K562 (cell line): ENCODE measurements around the gene DNAJC18. TPM values are rescaled to one million over a fixed set of nuclear protein-coding genes. Genes with fewer than 3 reads are reported as not detected.

Experiments used
- CC2D1A ChIP-seq: fragments of 450-650 bp; IDR thresholded peaks from 2 replicates; pipeline ENCODE4 v1.6.1; 2017; ENCODE audit warnings: mild to moderate bottlenecking
- FOXA1 ChIP-seq: fragments of 450-650 bp; IDR thresholded peaks from 2 replicates; pipeline ENCODE4 v1.6.1; 2016; ENCODE audit warnings: mild to moderate bottlenecking, borderline replicate concordance
- FOXA3 ChIP-seq, 2 experiments: fragments of 450-650 bp in 1 of 2; sonication (generic) in 1 of 2; formaldehyde crosslinking; IDR thresholded peaks in 1 of 2; conservative IDR thresholded peaks in 1 of 2; 2 replicates each; pipeline versions ENCODE4 v1.4.0 to v1.8.0; 2020 to 2022; ENCODE audit warnings: mild to moderate bottlenecking in 2 of 2, missing genetic modification reagents in 1 of 2
- FOXJ2 ChIP-seq: fragments of 200-800 bp; sonication (Bioruptor generic); IDR thresholded peaks from 2 replicates; pipeline ENCODE4 v1.6.1; 2016; ENCODE audit warnings: missing genetic modification characterization, missing compliant biosample characterization
- FUS ChIP-seq: fragments of 200-400 bp; formaldehyde crosslinking; optimal IDR thresholded peaks from 2 replicates; pipeline ENCODE3; 2017; ENCODE audit warnings: low read depth, low read length
- GTF3C2 ChIP-seq: IDR thresholded peaks from 3 replicates; pipeline ENCODE4 v1.6.1; 2011; ENCODE audit warnings: borderline replicate concordance, mild to moderate bottlenecking, moderate library complexity; ENCODE audit not compliant: insufficient read length; ENCODE audit errors: extremely low read depth
- JUNB ChIP-seq: fragments of 450-650 bp; formaldehyde crosslinking; conservative IDR thresholded peaks from 2 replicates; pipeline ENCODE4 v1.4.0; 2020; ENCODE audit warnings: mild to moderate bottlenecking
- RBM17 ChIP-seq: fragments of 200-400 bp; formaldehyde crosslinking; IDR thresholded peaks from 2 replicates; pipeline ENCODE4 v1.6.1; 2017; ENCODE audit warnings: low read depth, mild to moderate bottlenecking, low read length, borderline replicate concordance
- SOX6 ChIP-seq: fragments of 450-650 bp; IDR thresholded peaks from 2 replicates; pipeline ENCODE4 v1.6.1; 2014; ENCODE audit warnings: mild to moderate bottlenecking
- SRSF9 ChIP-seq: fragments of 200-400 bp; formaldehyde crosslinking; IDR thresholded peaks from 2 replicates; pipeline ENCODE4 v1.6.1; 2017; ENCODE audit warnings: low read depth, low read length, borderline replicate concordance
- USF1 ChIP-seq: sonication (generic); formaldehyde crosslinking; IDR thresholded peaks from 2 replicates; pipeline ENCODE4 v1.9.0; 2022; ENCODE audit warnings: mild to moderate bottlenecking, missing genetic modification reagents
- ZBTB8A ChIP-seq: fragments of 450-650 bp; IDR thresholded peaks from 2 replicates; pipeline ENCODE4 v1.6.1; 2018; ENCODE audit warnings: mild to moderate bottlenecking, moderate library complexity; ENCODE audit not compliant: partially characterized antibody
- ZNF140 ChIP-seq: fragments of 250-450 bp; sonication (Bioruptor Pico); IDR thresholded peaks from 2 replicates; pipeline ENCODE4 v1.8.0; 2021; ENCODE audit warnings: moderate library complexity, mild to moderate bottlenecking, inconsistent platforms
- ZNF280A ChIP-seq: fragments of 450-650 bp; IDR thresholded peaks from 2 replicates; pipeline ENCODE4 v1.6.1; 2018; ENCODE audit warnings: mild to moderate bottlenecking, low read depth; ENCODE audit not compliant: partially characterized antibody
- polyA plus RNA-seq, 8 experiments: library from polyadenylated mRNA; depleted of rRNA in 4 of 8; stranded (reverse) in 5 of 8; unstranded in 3 of 8; fragments of >200 nt; fragmentation: Nextera tagmentation in 2 of 8; fragmentation: Illumina TruSeq in 1 of 8; extraction: Ambion mirVana in 2 of 8; extraction: Trizol in 1 of 8; gene quantifications; 2 replicates each; pipeline versions ENCODE4 v1.2.1 to v1.2.3, GENCODE V29; 2011 to 2014; ENCODE audit warnings: inconsistent platforms in 1 of 8, missing spikeins in 1 of 8
- total RNA-seq, 7 experiments: library from RNA; depleted of rRNA in 6 of 7; stranded (reverse); fragments of >200 nt in 6 of 7; fragmentation: Illumina TruSeq in 2 of 7; extraction: Trizol in 2 of 7; gene quantifications; 2 replicates each; pipeline versions ENCODE4 v1.2.1 to v1.2.3, GENCODE V29; 2011 to 2021; ENCODE audit warnings: low replicate concordance in 1 of 7
- TF ChIP-seq, protein P1 (sequence below): fragments of 250-450 bp; sonication (Bioruptor Pico); IDR thresholded peaks from 2 replicates; pipeline ENCODE4 v1.4.0; 2020; ENCODE audit warnings: mild to moderate bottlenecking, moderate library complexity, borderline replicate concordance
- TF ChIP-seq, protein P2 (sequence below): fragments of 250-450 bp; sonication (Bioruptor Pico); IDR thresholded peaks from 2 replicates; pipeline ENCODE4 v1.4.0; 2020

Gene DNAJC18
- total and polyA plus RNA-seq, 9 of the 15 experiments (the other 6 are each of a cell fraction or from before 2014, with no cell fraction given): 1.5 to 13.3 (median 7.5) TPM

DNA sequence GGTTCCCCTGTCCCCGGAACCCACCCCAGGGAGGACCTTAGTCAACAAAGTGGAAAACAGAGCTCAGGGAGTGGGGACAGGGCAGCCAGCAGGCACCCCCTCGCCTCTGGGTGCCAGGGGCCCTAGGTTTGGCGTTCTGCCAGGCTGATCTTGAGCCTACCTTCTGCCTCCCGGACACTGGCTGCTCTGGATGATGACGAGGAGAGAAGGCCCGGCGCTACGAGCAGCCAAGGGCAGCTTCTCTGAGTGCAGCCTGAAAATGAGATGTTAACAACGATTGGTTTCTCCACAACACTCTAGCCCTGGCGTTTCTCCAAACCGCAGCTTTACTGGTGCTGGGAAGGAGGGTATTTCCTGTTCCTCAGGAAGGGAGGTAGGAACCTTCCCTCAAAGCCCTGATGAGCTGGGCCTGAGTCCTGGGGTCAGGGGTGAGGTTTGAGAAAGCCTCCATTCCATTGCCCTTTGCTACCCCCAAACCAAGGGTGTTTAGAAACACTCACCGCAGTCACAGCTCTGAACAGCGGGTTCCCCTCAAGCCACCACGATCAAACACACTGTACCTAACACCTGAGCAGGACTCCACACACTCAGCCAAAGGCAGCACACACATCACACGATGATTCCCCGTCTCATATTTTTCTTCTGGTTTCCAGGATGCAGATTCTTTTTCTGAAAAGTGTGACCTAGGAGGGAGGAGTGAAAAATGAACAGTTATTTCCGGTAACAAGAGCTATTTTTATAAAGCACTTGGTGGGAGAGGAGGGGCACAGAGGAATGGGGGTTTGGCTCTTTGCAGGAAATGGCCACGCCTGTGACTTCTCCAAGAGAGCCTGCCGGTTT is 42.9 kb upstream of the DNAJC18 start, which contains the start of gene STING1 (continued):
- TF ChIP-seq, protein P1, sequence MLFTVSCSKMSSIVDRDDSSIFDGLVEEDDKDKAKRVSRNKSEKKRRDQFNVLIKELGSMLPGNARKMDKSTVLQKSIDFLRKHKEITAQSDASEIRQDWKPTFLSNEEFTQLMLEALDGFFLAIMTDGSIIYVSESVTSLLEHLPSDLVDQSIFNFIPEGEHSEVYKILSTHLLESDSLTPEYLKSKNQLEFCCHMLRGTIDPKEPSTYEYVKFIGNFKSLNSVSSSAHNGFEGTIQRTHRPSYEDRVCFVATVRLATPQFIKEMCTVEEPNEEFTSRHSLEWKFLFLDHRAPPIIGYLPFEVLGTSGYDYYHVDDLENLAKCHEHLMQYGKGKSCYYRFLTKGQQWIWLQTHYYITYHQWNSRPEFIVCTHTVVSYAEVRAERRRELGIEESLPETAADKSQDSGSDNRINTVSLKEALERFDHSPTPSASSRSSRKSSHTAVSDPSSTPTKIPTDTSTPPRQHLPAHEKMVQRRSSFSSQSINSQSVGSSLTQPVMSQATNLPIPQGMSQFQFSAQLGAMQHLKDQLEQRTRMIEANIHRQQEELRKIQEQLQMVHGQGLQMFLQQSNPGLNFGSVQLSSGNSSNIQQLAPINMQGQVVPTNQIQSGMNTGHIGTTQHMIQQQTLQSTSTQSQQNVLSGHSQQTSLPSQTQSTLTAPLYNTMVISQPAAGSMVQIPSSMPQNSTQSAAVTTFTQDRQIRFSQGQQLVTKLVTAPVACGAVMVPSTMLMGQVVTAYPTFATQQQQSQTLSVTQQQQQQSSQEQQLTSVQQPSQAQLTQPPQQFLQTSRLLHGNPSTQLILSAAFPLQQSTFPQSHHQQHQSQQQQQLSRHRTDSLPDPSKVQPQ (CRISPR knock-in tag): no peak
- no peak for TF ChIP-seq CC2D1A
- TF ChIP-seq USF1: no peak
- TF ChIP-seq JUNB (CRISPR knock-in tag): no peak
- no peak for TF ChIP-seq ZNF280A
- TF ChIP-seq FOXA1: no peak
- no peak for TF ChIP-seq FUS
- TF ChIP-seq RBM17: no peak
- no peak for TF ChIP-seq SRSF9
- TF ChIP-seq FOXJ2 (tag): 0 out of 2 replicates have a peak, but pooled peaks have one; percentile 43
- TF ChIP-seq FOXA3 (CRISPR knock-in tag; conservative IDR thresholded peaks at IDR 0.05 in 1 of 2, IDR thresholded peaks at IDR 0.05 in 1 of 2): no peak
- no peak for TF ChIP-seq ZBTB8A
- TF ChIP-seq, protein P2, sequence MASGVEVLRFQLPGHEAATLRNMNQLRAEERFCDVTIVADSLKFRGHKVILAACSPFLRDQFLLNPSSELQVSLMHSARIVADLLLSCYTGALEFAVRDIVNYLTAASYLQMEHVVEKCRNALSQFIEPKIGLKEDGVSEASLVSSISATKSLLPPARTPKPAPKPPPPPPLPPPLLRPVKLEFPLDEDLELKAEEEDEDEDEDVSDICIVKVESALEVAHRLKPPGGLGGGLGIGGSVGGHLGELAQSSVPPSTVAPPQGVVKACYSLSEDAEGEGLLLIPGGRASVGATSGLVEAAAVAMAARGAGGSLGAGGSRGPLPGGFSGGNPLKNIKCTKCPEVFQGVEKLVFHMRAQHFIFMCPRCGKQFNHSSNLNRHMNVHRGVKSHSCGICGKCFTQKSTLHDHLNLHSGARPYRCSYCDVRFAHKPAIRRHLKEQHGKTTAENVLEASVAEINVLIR (CRISPR knock-in tag): no peak
- TF ChIP-seq GTF3C2: no peak
- 0 out of 2 replicates have a peak, but pooled peaks have one; percentile 36 for TF ChIP-seq SOX6
- no peak for TF ChIP-seq ZNF140 (CRISPR knock-in tag)
